ENCODE measurements around the gene WDR87. TPM values are rescaled to one million over a fixed set of nuclear protein-coding genes. Genes with fewer than 3 reads are reported as not detected.

WDR87 gene
- total RNA-seq, 6 experiments from 2014 or later: not detected

GRCh38 chr19:37947778-37948177 lies 41.4 kb upstream of the WDR87 start:
- no peaks in the 10 kb centered on the region for H3K36me3 ChIP-seq
- no peak for DNase-seq
- 88% methylated on average over 4 of the region's 5 CpGs for WGBS (ENCODE audit: insufficient coverage, low coverage, low lambda C conversion rate, missing lambda C conversion rate)
- no peaks in the 10 kb centered on the region for H3K9me3 ChIP-seq
- H3K27ac ChIP-seq: no peak overlapping the region
- ATAC-seq: no peak
- intact Hi-C loops (cut with DNase I): no loop called here
- H3K4me3 ChIP-seq: no peak overlapping the region
- no peaks in the 10 kb centered on the region for H3K27me3 ChIP-seq
- TF ChIP-seq POLR2A (IDR thresholded peaks at IDR 0.05) (no peak), CTCF (IDR thresholded peaks at IDR 0.05) (no peak)
- H3K4me1 ChIP-seq: peaks cover 0 to 7% (median 0%) of the 10 kb centered on the region in 4 donors

- WGBS (ENCODE audit: insufficient coverage, low coverage, low lambda C conversion rate, missing lambda C conversion rate): 98% methylated on average over 6 of the region's 6 CpGs
- peaks cover 0 to 2% (median 0%) of the 10 kb centered on the region in 4 donors for H3K4me1 ChIP-seq
- no peak overlapping the region for H3K4me3 ChIP-seq
- H3K27ac ChIP-seq: no peak overlapping the region
- TF ChIP-seq CTCF (IDR thresholded peaks at IDR 0.05) (no peak), POLR2A (IDR thresholded peaks at IDR 0.05) (no peak)
- DNase-seq: no peak
- no peaks in the 10 kb centered on the region for H3K36me3 ChIP-seq
- intact Hi-C loops (cut with DNase I): no loop called here
- ATAC-seq: no peak
- no peaks in the 10 kb centered on the region for H3K27me3 ChIP-seq
- H3K9me3 ChIP-seq: no peaks in the 10 kb centered on the region
Observed at GRCh38 chr19:37946132-37946531, 39.7 kb upstream of the WDR87 start.

- 59% methylated on average over 5 of the region's 5 CpGs for WGBS (ENCODE audit: insufficient coverage, low coverage, low lambda C conversion rate, missing lambda C conversion rate)
- no peaks in the 10 kb centered on the region for H3K36me3 ChIP-seq
- no peaks in the 10 kb centered on the region for H3K9me3 ChIP-seq
- no peak overlapping the region for H3K4me3 ChIP-seq
- H3K27ac ChIP-seq: no peak overlapping the region
- no peak for DNase-seq
- TF ChIP-seq CTCF (IDR thresholded peaks at IDR 0.05): no peak
- TF ChIP-seq POLR2A (IDR thresholded peaks at IDR 0.05): no peak
- H3K27me3 ChIP-seq: no peaks in the 10 kb centered on the region
- intact Hi-C loops (cut with DNase I): no loop called here
- ATAC-seq: peak in 2 of 4 donors; percentile 18 to 43
- H3K4me1 ChIP-seq: no peaks in the 10 kb centered on the region
Observed at GRCh38 chr19:37943480-37943879, 37.1 kb upstream of the WDR87 start.

- DNase-seq: no peak
- no peak overlapping the region for H3K4me3 ChIP-seq
- ATAC-seq: no peak
- TF ChIP-seq CTCF (IDR thresholded peaks at IDR 0.05) (no peak), POLR2A (IDR thresholded peaks at IDR 0.05) (no peak)
- no peaks in the 10 kb centered on the region for H3K4me1 ChIP-seq
- WGBS (ENCODE audit: insufficient coverage, low coverage, low lambda C conversion rate, missing lambda C conversion rate): 92% methylated on average over 6 of the region's 6 CpGs
- no peak overlapping the region for H3K27ac ChIP-seq
- H3K27me3 ChIP-seq: no peaks in the 10 kb centered on the region
- no peaks in the 10 kb centered on the region for H3K36me3 ChIP-seq
- H3K9me3 ChIP-seq: no peaks in the 10 kb centered on the region
- intact Hi-C loops (cut with DNase I): no loop called here
Observed at GRCh38 chr19:37942516-37942902, 36.1 kb upstream of the WDR87 start.
